Measurements from ENCODE around the gene ILF3.

Gene ILF3

GRCh38 chr19:10631874-10632273 is 22.3 kb upstream of the ILF3 start:
- H3F3A ChIP-seq (ENCODE audit: insufficient read depth): no peaks in the 10 kb centered on the region
- no peaks in the 10 kb centered on the region for H3K36me3 ChIP-seq (ENCODE audit: low read length)
- TF ChIP-seq CTCF (IDR thresholded peaks at IDR 0.05; ENCODE audit: insufficient read depth, low read length, poor library complexity, severe bottlenecking) (no peak), EZH2phosphoT487 (conservative IDR thresholded peaks at IDR 0.05; ENCODE audit: low read length) (no peak)
- no peak overlapping the region for H3K27ac ChIP-seq (ENCODE audit: low read depth, low read length)
- no peaks in the 10 kb centered on the region for H3K27me3 ChIP-seq (ENCODE audit: low read length)
- no peak overlapping the region for H2AFZ ChIP-seq (ENCODE audit: low read depth, low read length, severe bottlenecking)
- no peak overlapping the region for H3K9ac ChIP-seq (ENCODE audit: low read length)
- H4K20me1 ChIP-seq (ENCODE audit: low read depth, low read length): no peaks in the 10 kb centered on the region
- no peaks in the 10 kb centered on the region for H3K9me3 ChIP-seq (ENCODE audit: insufficient read depth, low read length)
- no peak overlapping the region for H3K4me2 ChIP-seq (ENCODE audit: low read depth, low read length, poor library complexity, severe bottlenecking)
- no peak overlapping the region for H3K4me3 ChIP-seq (ENCODE audit: insufficient read depth, low read length, poor library complexity, severe bottlenecking)
- no peaks in the 10 kb centered on the region for H3K9me2 ChIP-seq (replicated peaks; ENCODE audit: insufficient read depth, low read length)
- no peaks in the 10 kb centered on the region for H3K79me2 ChIP-seq (ENCODE audit: insufficient read depth, low read length)

GRCh38 chr19:10634430-10634829 is 19.7 kb upstream of the ILF3 start:
- no peaks in the 10 kb centered on the region for H3K79me2 ChIP-seq (ENCODE audit: insufficient read depth, low read length)
- H3K9me2 ChIP-seq (replicated peaks; ENCODE audit: insufficient read depth, low read length): no peaks in the 10 kb centered on the region
- H3K4me3 ChIP-seq (ENCODE audit: insufficient read depth, low read length, poor library complexity, severe bottlenecking): no peak overlapping the region
- no peaks in the 10 kb centered on the region for H3K9me3 ChIP-seq (ENCODE audit: insufficient read depth, low read length)
- H3K4me2 ChIP-seq (ENCODE audit: low read depth, low read length, poor library complexity, severe bottlenecking): no peak overlapping the region
- H3K27me3 ChIP-seq (ENCODE audit: low read length): no peaks in the 10 kb centered on the region
- H2AFZ ChIP-seq (ENCODE audit: low read depth, low read length, severe bottlenecking): no peak overlapping the region
- no peak for TF ChIP-seq CTCF (IDR thresholded peaks at IDR 0.05; ENCODE audit: insufficient read depth, low read length, poor library complexity, severe bottlenecking)
- TF ChIP-seq EZH2phosphoT487 (conservative IDR thresholded peaks at IDR 0.05; ENCODE audit: low read length): no peak
- H4K20me1 ChIP-seq (ENCODE audit: low read depth, low read length): no peaks in the 10 kb centered on the region
- no peaks in the 10 kb centered on the region for H3F3A ChIP-seq (ENCODE audit: insufficient read depth)
- H3K36me3 ChIP-seq (ENCODE audit: low read length): no peaks in the 10 kb centered on the region
- no peak overlapping the region for H3K27ac ChIP-seq (ENCODE audit: low read depth, low read length)
- H3K9ac ChIP-seq (ENCODE audit: low read length): no peak overlapping the region

GRCh38 chr19:10634963-10635362 is 19.2 kb upstream of the ILF3 start:
- no peaks in the 10 kb centered on the region for H3K36me3 ChIP-seq (ENCODE audit: low read length)

More at GRCh38 chr19:10634963-10635362, 19.2 kb upstream of the ILF3 start:
- Histone ChIP-seq H3K27ac (ENCODE audit: low read depth, low read length) (no peak overlapping the region), H3K9me3 (ENCODE audit: insufficient read depth, low read length) (no peaks in the 10 kb centered on the region), H4K20me1 (ENCODE audit: low read depth, low read length) (no peaks in the 10 kb centered on the region), H3K4me3 (ENCODE audit: insufficient read depth, low read length, poor library complexity, severe bottlenecking) (no peak overlapping the region), H3K4me2 (ENCODE audit: low read depth, low read length, poor library complexity, severe bottlenecking) (no peak overlapping the region), H3K27me3 (ENCODE audit: low read length) (no peaks in the 10 kb centered on the region), H3F3A (ENCODE audit: insufficient read depth) (no peaks in the 10 kb centered on the region), H3K79me2 (ENCODE audit: insufficient read depth, low read length) (no peaks in the 10 kb centered on the region), H3K9ac (ENCODE audit: low read length) (no peak overlapping the region), H3K9me2 (replicated peaks; ENCODE audit: insufficient read depth, low read length) (no peaks in the 10 kb centered on the region), H2AFZ (ENCODE audit: low read depth, low read length, severe bottlenecking) (no peak overlapping the region)
- no peak for TF ChIP-seq CTCF (IDR thresholded peaks at IDR 0.05; ENCODE audit: insufficient read depth, low read length, poor library complexity, severe bottlenecking)
- TF ChIP-seq EZH2phosphoT487 (conservative IDR thresholded peaks at IDR 0.05; ENCODE audit: low read length): no peak
